IMR-90 (cell line): ENCODE data around the gene SEC61B. TPM values are rescaled to one million over a fixed set of nuclear protein-coding genes. Genes with fewer than 3 reads are reported as not detected.

Source experiments
- ATAC-seq: fragments of 200-7000 bp; cut with Tn5 transposase; 2 replicates; pipeline ENCODE4 v1.9.1; 2020; ENCODE audit warnings: low read depth, mild to moderate bottlenecking, moderate library complexity
- BruUV-seq: library from RNA; stranded (reverse); fragments of 400-500 nt; replicated peaks from 2 replicates; lab custom pipeline; 2021; lab: Mats Ljungman, UMichigan
- CTCF ChIA-PET: fragments of 300-600 bp; formaldehyde crosslinking; extraction: SDS; loops from one replicate; lab custom pipeline; 2021; ENCODE audit warnings: antibody characterized with exemption; lab: Yijun Ruan, JAX
- POLR2A ChIA-PET: fragments of 300-600 bp; sonication (Branson Sonifier 250); formaldehyde crosslinking; loops from one replicate; lab custom pipeline; 2022; ENCODE audit warnings: antibody characterized with exemption; ENCODE audit not compliant: unreplicated experiment; lab: Charles Lee
- DNase-seq: peaks from one replicate; pipeline ENCODE4 v3.0.0; 2013
- H2AFZ ChIP-seq: replicated peaks from 2 replicates; pipeline ENCODE3; 2013; ENCODE audit warnings: low read length, mild to moderate bottlenecking; ENCODE audit not compliant: poor library complexity
- H2AK5ac ChIP-seq: 2 replicates; pipeline ENCODE4 v1.6.1; 2013; ENCODE audit warnings: low read depth, low read length, inconsistent platforms
- H2AK9ac ChIP-seq: replicated peaks from 2 replicates; pipeline ENCODE3; 2013; ENCODE audit warnings: mild to moderate bottlenecking, low read depth, low read length, moderate library complexity; ENCODE audit not compliant: poor library complexity
- H2BK120ac ChIP-seq: 2 replicates; pipeline ENCODE4 v1.6.1; 2013; ENCODE audit warnings: low read depth, low read length, inconsistent platforms
- H2BK15ac ChIP-seq: 3 replicates; pipeline ENCODE4 v1.6.1; 2013; ENCODE audit warnings: low read depth, low read length, inconsistent platforms
- H2BK20ac ChIP-seq: 2 replicates; pipeline ENCODE4 v1.6.1; 2013; ENCODE audit warnings: low read depth, mild to moderate bottlenecking, inconsistent platforms, low read length, moderate library complexity
- H2BK5ac ChIP-seq: 2 replicates; pipeline ENCODE4 v1.6.1; 2013; ENCODE audit warnings: mild to moderate bottlenecking, low read depth, low read length, inconsistent platforms; ENCODE audit not compliant: poor library complexity, severe bottlenecking
- H3K14ac ChIP-seq: replicated peaks from 2 replicates; pipeline ENCODE4 v1.6.1; 2013; ENCODE audit warnings: low read depth, low read length, inconsistent platforms
- H3K18ac ChIP-seq: 2 replicates; pipeline ENCODE4 v1.6.1; 2013; ENCODE audit warnings: low read depth, low read length, control low read depth
- H3K23ac ChIP-seq: 2 replicates; pipeline ENCODE4 v1.6.1; 2013; ENCODE audit warnings: low read depth, low read length, inconsistent platforms
- H3K27ac ChIP-seq: 2 replicates; pipeline ENCODE4 v1.5.1; 2013; ENCODE audit warnings: mild to moderate bottlenecking, control low read depth, low read length; ENCODE audit not compliant: insufficient read depth
- H3K27me3 ChIP-seq: 2 replicates; pipeline ENCODE4 v1.6.1; 2013; ENCODE audit warnings: low read length; ENCODE audit not compliant: control insufficient read depth, insufficient read depth
- H3K36me3 ChIP-seq: 2 replicates; pipeline ENCODE4 v1.6.1; 2013; ENCODE audit warnings: low read length, mixed read lengths; ENCODE audit not compliant: control insufficient read depth, insufficient read depth
- H3K4ac ChIP-seq: 2 replicates; pipeline ENCODE4 v1.6.1; 2013; ENCODE audit warnings: low read depth, low read length, inconsistent platforms
- H3K4me1 ChIP-seq: 2 replicates; pipeline ENCODE4 v1.6.1; 2013; ENCODE audit warnings: low read length, mixed read lengths; ENCODE audit not compliant: control insufficient read depth, insufficient read depth
- H3K4me2 ChIP-seq: 2 replicates; pipeline ENCODE4 v1.6.1; 2013; ENCODE audit warnings: low read depth, mild to moderate bottlenecking, control low read depth, low read length, moderate library complexity
- H3K4me3 ChIP-seq: 2 replicates; pipeline ENCODE4 v1.5.1; 2013; ENCODE audit warnings: low read depth, mild to moderate bottlenecking, control low read depth, low read length, moderate library complexity; ENCODE audit not compliant: insufficient read depth
- H3K56ac ChIP-seq: 2 replicates; pipeline ENCODE4 v1.6.1; 2013; ENCODE audit warnings: low read length, inconsistent platforms; ENCODE audit not compliant: insufficient read depth; ENCODE audit errors: extremely low read depth
- H3K79me1 ChIP-seq, 2 experiments: 2 replicates each; pipeline ENCODE4 v1.6.1; 2013; ENCODE audit warnings: low read length in 2 of 2, inconsistent platforms in 1 of 2, low read depth in 1 of 2
- H3K9ac ChIP-seq: 2 replicates; pipeline ENCODE4 v1.6.1; 2013; ENCODE audit warnings: low read depth, low read length, control low read depth
- H3K9me1 ChIP-seq: 2 replicates; pipeline ENCODE4 v1.6.1; 2013; ENCODE audit warnings: low read length, inconsistent platforms; ENCODE audit not compliant: insufficient read depth
- H3K9me3 ChIP-seq: 2 replicates; pipeline ENCODE4 v1.6.1; 2013; ENCODE audit warnings: low read length; ENCODE audit not compliant: control insufficient read depth, insufficient read depth
- H4K20me1 ChIP-seq: 2 replicates; pipeline ENCODE4 v1.6.1; 2013; ENCODE audit warnings: low read length, inconsistent platforms; ENCODE audit not compliant: insufficient read depth
- H4K5ac ChIP-seq: 2 replicates; pipeline ENCODE4 v1.6.1; 2013; ENCODE audit warnings: mild to moderate bottlenecking, low read depth, low read length, control low read depth
- H4K8ac ChIP-seq, 2 experiments: 2 replicates each; pipeline ENCODE4 v1.6.1; 2013; ENCODE audit warnings: low read depth in 2 of 2, low read length in 2 of 2, control low read depth in 1 of 2, inconsistent platforms in 1 of 2
- H4K91ac ChIP-seq: 2 replicates; pipeline ENCODE4 v1.6.1; 2013; ENCODE audit warnings: low read depth, low read length, inconsistent platforms; ENCODE audit not compliant: insufficient read depth
- BHLHE40 ChIP-seq: fragments of 150-350 bp; IDR thresholded peaks from 2 replicates; pipeline ENCODE4 v1.6.1; 2016; ENCODE audit warnings: mild to moderate bottlenecking, low read depth, low read length
- POLR2A ChIP-seq: IDR thresholded peaks from 2 replicates; pipeline ENCODE4 v1.6.1; 2012; ENCODE audit warnings: mild to moderate bottlenecking, low read depth, low read length
- WGBS, 2 experiments: methylation state at CpG; one replicate each; pipeline versions ENCODE4 v1.1.5 to v1.1.7; 2013; ENCODE audit warnings: missing lambda C conversion rate in 2 of 2; ENCODE audit not compliant: insufficient read length in 1 of 2; ENCODE audit errors: extremely low coverage in 2 of 2; 5-methylcytosine and 5-hydroxymethylcytosine counted together
- dilution Hi-C: fragments of 300-500 bp; cut with HindIII; formaldehyde crosslinking; loops from one replicate; pipeline ENCODE4 v1.14.3; 2018; ENCODE audit warnings: low sequenced_read_pairs; ENCODE audit not compliant: unreplicated experiment
- in situ Hi-C: fragments of 300-500 bp; cut with MboI; formaldehyde crosslinking; loops from 3 replicates; pipeline ENCODE4 v1.14.3; 2019; ENCODE audit warnings: low sequenced_read_pairs, inconsistent platforms, mixed read lengths
- intact Hi-C: fragments of 100-400 bp; cut with micrococcal nuclease; formaldehyde crosslinking; loops from 2 replicates; pipeline ENCODE4 v1.10.0; 2022
- polyA plus RNA-seq, 3 experiments: library from polyadenylated mRNA; depleted of rRNA; stranded (reverse); fragments of >200 nt; gene quantifications; 2 replicates each; pipeline ENCODE4 v1.2.3, GENCODE V29; 2012; ENCODE audit warnings: low replicate concordance in 1 of 3
- total RNA-seq: library from RNA; depleted of rRNA; stranded (reverse); fragments of >200 nt; gene quantifications from 2 replicates; pipeline ENCODE4 v1.2.3, GENCODE V29; 2012

SEC61B gene
- total and polyA plus RNA-seq, 2 of the 4 experiments (the other 2 are of a cell fraction), result 180 to 281 TPM

GRCh38 chr9:99253772-99254431, 31.8 kb downstream of the SEC61B start:
- no peak overlapping the region for H3K9ac ChIP-seq
- TF ChIP-seq POLR2A (no peak), BHLHE40 (no peak)
- no peaks in the 10 kb centered on the region for H4K20me1 ChIP-seq
- BruUV-seq, result no TSS peak
- no peak for ATAC-seq
- H2AFZ ChIP-seq, result no peak overlapping the region
- H3K79me1 ChIP-seq, result no peaks in the 10 kb centered on the region
- H3K18ac ChIP-seq, result no peak overlapping the region
- in situ Hi-C loops, result loop anchor here (25.0 kb wide), 3 partner anchors 558 to 958 kb away; partner anchors contain the start of gene NR4A3
- H2BK120ac ChIP-seq, result no peak overlapping the region
- H3K4me2 ChIP-seq, result no peak overlapping the region
- no peak overlapping the region for H4K5ac ChIP-seq
- H3K9me1 ChIP-seq, result no peaks in the 10 kb centered on the region
- intact Hi-C loops, result no loop called here
- H3K27me3 ChIP-seq, result 0 out of 2 replicates have a peak, but pooled peaks cover 4% of the 10 kb centered on the region
- no peak overlapping the region for H2AK5ac ChIP-seq
- H4K91ac ChIP-seq, result no peak overlapping the region
- H2BK5ac ChIP-seq, result no peak overlapping the region
- no peak overlapping the region for H3K27ac ChIP-seq
- dilution Hi-C loops, result no loop called here
- H2BK15ac ChIP-seq, result no peak overlapping the region
- no peak overlapping the region for H3K4me3 ChIP-seq
- H3K4me1 ChIP-seq, result no peaks in the 10 kb centered on the region
- H3K14ac ChIP-seq, result no peak overlapping the region
- no peaks in the 10 kb centered on the region for H3K9me3 ChIP-seq
- DNase-seq, result no peak
- ChIA-PET CTCF (no interaction called here), POLR2A (no interaction called here)
- H2BK20ac ChIP-seq, result no peak overlapping the region
- H3K56ac ChIP-seq, result no peak overlapping the region
- no peak overlapping the region for H3K23ac ChIP-seq
- no peak overlapping the region for H2AK9ac ChIP-seq
- H3K36me3 ChIP-seq, result no peaks in the 10 kb centered on the region
- WGBS, 2 experiments, result 82% methylated on average over 6 of the region's 15 CpGs; no CpG with 5 or more reads in 1 of the 2 experiments
- no peak overlapping the region for H4K8ac ChIP-seq
- H3K4ac ChIP-seq, result no peak overlapping the region
